NCI-H1105 (cell line): ENCODE data around the gene IL37.
"Not testable (repeated sequence)": the region's sequence is repeated elsewhere in the genome, so short reads cannot be mapped to it uniquely, and the experiment has no call there.

ENCODE experiments used
- DNase-seq: peaks from one replicate; lab custom pipeline; 2025; lab: John Stamatoyannopoulos, UW

The IL37 gene

GRCh38 chr2:112923237-112923966 is 12.4 kb downstream of the IL37 start:
- DNase-seq: no peak

- no peak for DNase-seq
Measured at GRCh38 chr2:112923967-112924338, 13.0 kb downstream of the IL37 start.

GRCh38 chr2:112924360-112924759 is 13.4 kb downstream of the IL37 start:
- no peak for DNase-seq

- DNase-seq: no peak
Measured at GRCh38 chr2:112924821-112925220, 13.9 kb downstream of the IL37 start.

- no peak for DNase-seq
Measured at GRCh38 chr2:112926707-112927106, 15.7 kb downstream of the IL37 start.

- no peak for DNase-seq
Measured at GRCh38 chr2:112927745-112928144, 16.8 kb downstream of the IL37 start.

DNA sequence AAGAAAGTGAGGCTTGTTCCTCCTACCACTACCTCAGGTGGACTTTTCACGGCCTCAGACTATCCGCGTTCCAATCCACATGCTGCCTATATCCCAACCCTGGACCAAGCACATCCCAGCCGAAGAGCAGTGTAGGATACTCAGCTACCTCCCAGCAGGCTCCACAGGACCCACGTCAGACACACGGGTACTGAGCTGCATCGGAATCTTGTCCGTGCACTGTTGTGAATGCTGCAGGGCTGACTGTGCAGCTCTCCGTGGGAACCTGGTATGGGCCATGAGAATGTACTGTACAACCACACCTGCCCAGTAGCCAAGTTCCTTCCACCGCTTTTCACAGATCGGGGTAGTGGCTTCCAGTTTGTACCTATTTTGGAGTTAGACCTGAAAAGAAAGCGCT is 22.3 kb downstream of the IL37 start:
- DNase-seq: no peak

GRCh38 chr2:112934117-112934516 is 23.2 kb downstream of the IL37 start:
- not testable (repeated sequence) for DNase-seq

DNA sequence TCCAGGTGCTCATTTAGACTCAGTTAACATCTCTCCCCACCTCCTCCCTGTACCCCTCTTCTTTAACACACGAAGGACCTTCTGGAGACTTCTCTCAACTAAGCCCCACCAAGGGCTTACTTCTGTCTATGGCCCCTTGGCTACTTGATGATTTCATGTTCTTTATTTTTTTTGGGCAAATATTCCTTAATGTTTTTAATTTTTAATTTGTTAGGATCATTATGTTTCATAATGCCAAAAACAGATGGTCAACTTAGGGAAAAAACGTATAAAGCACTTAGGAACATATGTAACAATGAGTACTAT is 25.9 kb downstream of the IL37 start:
- no peak for DNase-seq

DNA sequence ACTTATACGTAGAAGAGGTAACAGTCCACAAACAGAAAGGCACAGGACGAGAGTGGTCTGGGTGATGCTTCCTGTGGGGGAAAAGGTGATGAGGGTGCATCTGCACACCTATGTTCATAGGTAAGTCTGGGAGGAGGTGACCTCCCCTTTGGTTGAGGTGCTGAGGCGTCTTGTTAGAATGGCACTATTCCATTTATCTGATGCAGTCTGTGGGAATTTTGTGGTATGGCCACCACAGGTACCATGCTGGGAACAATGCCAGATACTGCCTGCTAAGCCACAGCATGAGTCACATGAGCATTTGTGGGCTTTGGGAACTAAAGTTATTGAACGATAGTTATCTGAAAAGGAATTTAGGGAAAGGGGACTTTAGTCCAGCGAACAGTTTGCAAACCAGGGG is 27.9 kb downstream of the IL37 start:
- no peak for DNase-seq

GRCh38 chr2:112939425-112939824 is 28.5 kb downstream of the IL37 start:
- no peak for DNase-seq

DNA sequence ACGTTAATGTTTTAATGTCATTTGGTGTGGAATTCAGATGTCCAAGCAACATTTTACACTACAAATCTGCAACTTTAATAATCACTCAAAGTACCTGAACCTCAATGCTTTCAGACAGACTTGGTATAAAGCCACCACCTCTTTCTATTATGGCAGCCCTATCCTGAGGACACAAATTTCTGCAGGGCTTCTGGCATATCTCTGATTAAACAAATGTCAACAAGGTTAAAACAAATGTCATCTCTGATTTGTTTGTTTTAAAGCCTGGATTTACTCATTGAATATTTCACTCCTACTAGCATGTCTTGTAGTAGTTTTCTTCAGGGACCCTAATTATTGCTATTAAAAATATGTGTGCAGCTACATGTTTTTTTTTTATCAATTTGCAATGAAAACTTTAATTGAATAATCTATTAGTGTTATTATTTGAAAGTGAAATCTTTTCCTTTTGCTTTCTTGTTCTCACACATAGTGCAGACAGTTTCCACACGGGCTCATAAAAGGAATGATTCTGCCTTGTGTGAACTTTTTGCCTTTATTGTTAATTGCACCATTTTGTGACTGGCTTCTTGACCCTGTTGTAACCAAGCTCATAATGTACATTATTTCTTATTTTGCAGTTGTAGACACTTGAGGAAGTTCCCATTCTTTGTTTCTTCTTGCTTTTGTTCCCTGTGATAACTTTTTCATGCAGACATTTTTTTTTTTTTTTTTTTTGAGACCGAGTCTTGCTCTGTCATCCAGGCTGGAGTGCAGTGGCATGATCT is 30.1 kb downstream of the IL37 start:
- no peak for DNase-seq

- DNase-seq: peak; percentile 60
Measured at GRCh38 chr2:112941753-112942653, 31.0 kb downstream of the IL37 start.

DNA sequence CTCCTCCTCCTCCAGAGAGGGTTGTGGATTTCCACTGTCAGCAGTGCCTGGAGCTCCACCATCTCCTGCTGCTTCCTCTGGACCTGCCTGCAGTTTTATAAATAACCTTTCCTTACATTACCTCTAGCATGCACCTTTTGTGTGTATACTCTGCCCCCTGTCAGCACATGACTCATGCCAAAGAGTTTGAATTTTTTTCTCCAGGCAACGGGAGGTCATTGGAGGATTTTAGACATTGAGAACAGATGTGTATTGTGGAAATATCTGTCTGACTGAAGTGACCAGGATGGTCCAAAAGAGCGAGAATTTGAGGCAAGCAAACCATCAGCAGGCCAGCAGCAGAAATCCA is 31.7 kb downstream of the IL37 start:
- DNase-seq: no peak

DNA sequence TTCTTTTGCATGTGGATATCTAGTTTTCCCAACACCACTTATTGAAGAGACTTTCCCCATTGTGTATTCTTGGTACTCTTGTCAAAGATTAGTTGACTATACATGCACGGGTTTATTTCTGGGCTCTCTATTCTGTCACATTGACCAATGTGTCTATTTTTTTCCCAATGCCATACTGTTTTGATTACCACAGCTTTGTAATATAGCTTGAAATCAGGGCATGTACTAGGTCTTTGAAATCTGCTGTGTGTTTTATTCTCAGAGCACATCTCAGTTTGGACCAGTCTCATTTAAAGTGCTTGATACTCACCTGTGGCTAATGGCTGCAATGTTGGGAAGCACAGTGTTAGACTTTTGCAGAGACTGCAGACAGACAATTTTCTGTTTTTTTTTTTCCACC is 34.0 kb downstream of the IL37 start:
- DNase-seq: no peak

GRCh38 chr2:112946086-112946485 is 35.1 kb downstream of the IL37 start:
- no peak for DNase-seq

- DNase-seq: no peak
Measured at GRCh38 chr2:112947374-112947773, 36.4 kb downstream of the IL37 start.

- DNase-seq: no peak
Measured at GRCh38 chr2:112949456-112949855, 38.5 kb downstream of the IL37 start.

- DNase-seq: no peak
Measured at GRCh38 chr2:112954364-112954763, 43.4 kb downstream of the IL37 start.

- DNase-seq: no peak
Measured at GRCh38 chr2:112957511-112957910, 46.5 kb downstream of the IL37 start.

DNA sequence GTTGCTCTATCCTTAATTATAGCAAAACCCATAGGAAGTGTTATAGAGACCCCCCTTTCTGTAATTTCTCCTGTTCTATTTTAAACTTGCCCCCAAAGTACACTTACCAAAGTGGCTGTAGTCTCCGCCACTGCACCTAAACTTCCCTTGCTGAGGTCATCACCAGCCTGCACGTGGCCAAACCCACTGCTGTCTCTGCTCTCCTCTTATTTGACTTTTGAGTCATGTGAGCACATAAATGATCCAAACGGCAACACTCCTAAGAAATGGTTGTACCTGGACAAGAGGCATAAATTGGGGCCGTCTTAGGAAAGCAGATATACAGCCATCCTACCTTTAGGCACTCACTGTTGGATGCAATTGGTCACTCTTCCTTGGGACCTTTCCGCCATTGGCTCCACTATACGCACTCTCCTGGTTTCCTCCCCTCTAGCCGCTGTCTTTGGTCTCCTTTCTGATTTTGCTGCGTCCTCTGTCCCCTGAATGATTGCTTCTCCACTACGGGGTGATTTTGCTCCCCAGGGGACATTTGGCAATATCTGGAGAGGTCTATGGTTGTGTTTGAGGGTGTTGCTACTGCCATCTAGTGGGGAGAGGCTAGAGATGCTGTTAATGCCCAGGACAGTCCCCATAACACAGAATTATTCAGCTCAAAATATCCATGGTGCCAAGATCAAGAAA is 47.6 kb downstream of the IL37 start:
- peak; percentile 16 for DNase-seq

DNA sequence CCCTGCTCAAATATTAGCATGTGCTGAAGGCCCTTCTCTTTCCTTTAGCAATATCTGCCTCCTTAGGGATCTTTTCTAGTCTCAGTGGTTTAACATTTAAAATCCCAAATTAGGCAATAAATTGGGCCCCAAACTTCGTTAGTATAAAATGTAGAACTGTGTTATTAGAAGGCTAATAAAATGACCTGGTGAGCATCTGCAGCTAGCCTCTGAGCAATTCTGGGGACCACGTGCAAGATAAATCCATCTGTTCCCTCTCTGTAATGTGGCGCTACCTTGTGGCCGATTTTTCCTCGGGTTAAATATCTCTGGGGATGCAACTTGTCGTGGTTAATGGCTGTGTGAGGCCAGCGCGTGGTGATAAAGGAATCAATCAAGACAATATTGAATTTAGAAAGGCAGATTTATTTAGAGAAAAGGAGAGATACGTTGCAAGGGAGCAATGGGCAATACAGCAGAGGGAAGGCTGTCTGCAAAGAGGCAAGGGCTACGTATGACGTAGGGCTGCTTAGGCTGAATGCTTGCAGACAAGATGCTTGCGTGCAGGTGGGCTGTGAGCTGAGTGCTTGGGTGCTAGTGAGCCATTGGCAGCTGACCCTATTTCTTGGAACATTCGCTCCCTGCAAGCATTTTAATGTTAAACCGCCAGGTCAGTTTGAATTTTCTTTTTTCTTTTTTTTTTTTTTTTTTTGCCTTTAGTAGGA is 48.3 kb downstream of the IL37 start:
- no peak for DNase-seq
